WTC11 (cell line): ENCODE results near the gene BICD1.

ENCODE experiments used
- EMX1 ChIP-seq: fragments of 250-450 bp; sonication (Bioruptor Pico); IDR thresholded peaks from 2 replicates; pipeline ENCODE4 v1.8.0; 2021; ENCODE audit warnings: mild to moderate bottlenecking
- GABPB1 ChIP-seq: sonication (generic); formaldehyde crosslinking; IDR thresholded peaks from 2 replicates; pipeline ENCODE4 v1.8.1; 2023; ENCODE audit warnings: mild to moderate bottlenecking, missing genetic modification reagents
- SP1 ChIP-seq: sonication (generic); formaldehyde crosslinking; conservative IDR thresholded peaks from 2 replicates; pipeline ENCODE4 v1.8.1; 2022; ENCODE audit warnings: missing genetic modification reagents
- TCF7 ChIP-seq: sonication (generic); formaldehyde crosslinking; IDR thresholded peaks from 2 replicates; pipeline ENCODE4 v1.8.0; 2022; ENCODE audit warnings: mild to moderate bottlenecking, low read depth, missing genetic modification reagents, moderate library complexity
- TF ChIP-seq, protein P1 (sequence below): fragments of 200-600 bp; IDR thresholded peaks from 2 replicates; pipeline ENCODE4 v1.8.0; 2022; ENCODE audit warnings: antibody characterized with exemption

DNA sequence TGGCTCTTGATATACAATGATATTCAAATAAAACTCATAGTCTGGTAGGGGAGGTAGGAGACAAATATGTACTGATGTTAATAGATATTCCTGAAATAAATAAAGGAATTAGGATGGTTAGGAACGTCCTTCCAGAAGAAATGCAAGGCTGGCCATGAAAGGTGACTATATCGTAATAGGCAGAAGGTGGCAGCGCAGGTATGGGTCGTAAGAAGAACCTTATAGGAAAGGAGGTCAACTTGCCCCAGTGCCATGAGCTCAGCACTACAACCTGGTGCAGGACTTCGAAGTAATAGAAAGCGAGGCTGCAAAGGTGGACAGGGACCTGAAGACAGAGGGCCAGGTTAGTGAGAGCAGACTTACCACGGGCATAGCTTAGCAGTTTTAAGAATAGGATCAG lies 237.4 kb downstream of the BICD1 start:
- TF ChIP-seq, protein P1, sequence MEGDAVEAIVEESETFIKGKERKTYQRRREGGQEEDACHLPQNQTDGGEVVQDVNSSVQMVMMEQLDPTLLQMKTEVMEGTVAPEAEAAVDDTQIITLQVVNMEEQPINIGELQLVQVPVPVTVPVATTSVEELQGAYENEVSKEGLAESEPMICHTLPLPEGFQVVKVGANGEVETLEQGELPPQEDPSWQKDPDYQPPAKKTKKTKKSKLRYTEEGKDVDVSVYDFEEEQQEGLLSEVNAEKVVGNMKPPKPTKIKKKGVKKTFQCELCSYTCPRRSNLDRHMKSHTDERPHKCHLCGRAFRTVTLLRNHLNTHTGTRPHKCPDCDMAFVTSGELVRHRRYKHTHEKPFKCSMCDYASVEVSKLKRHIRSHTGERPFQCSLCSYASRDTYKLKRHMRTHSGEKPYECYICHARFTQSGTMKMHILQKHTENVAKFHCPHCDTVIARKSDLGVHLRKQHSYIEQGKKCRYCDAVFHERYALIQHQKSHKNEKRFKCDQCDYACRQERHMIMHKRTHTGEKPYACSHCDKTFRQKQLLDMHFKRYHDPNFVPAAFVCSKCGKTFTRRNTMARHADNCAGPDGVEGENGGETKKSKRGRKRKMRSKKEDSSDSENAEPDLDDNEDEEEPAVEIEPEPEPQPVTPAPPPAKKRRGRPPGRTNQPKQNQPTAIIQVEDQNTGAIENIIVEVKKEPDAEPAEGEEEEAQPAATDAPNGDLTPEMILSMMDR: no peak
- TF ChIP-seq TCF7 (CRISPR knock-in tag) (no peak), EMX1 (CRISPR knock-in tag) (no peak), SP1 (CRISPR knock-in tag) (no peak), GABPB1 (CRISPR knock-in tag) (no peak)
